K562 (cell line): ENCODE results near the gene POLR3E. TPM values are rescaled to one million over a fixed set of nuclear protein-coding genes. Genes with fewer than 3 reads are reported as not detected.

Experiments used
- DACH1 ChIP-seq: fragments of 450-650 bp; IDR thresholded peaks from 2 replicates; pipeline ENCODE4 v1.6.1; 2018; ENCODE audit not compliant: partially characterized antibody
- FUS ChIP-seq: fragments of 200-400 bp; formaldehyde crosslinking; optimal IDR thresholded peaks from 2 replicates; pipeline ENCODE3; 2017; ENCODE audit warnings: low read depth, low read length
- KDM4B ChIP-seq, 2 experiments: fragments of 450-650 bp in 1 of 2; sonication (generic) in 1 of 2; IDR thresholded peaks; 2 replicates each; pipeline ENCODE4 v1.6.1; 2016 to 2017; ENCODE audit warnings: borderline replicate concordance in 2 of 2, antibody characterized with exemption in 1 of 2, low read depth in 1 of 2, mild to moderate bottlenecking in 1 of 2
- NFE2L1 ChIP-seq: fragments of 450-650 bp; IDR thresholded peaks from 2 replicates; pipeline ENCODE4 v1.6.1; 2016; ENCODE audit warnings: missing genetic modification characterization, low read depth, mild to moderate bottlenecking, missing compliant biosample characterization, moderate library complexity, borderline replicate concordance
- PHF20 ChIP-seq: fragments of 450-650 bp; IDR thresholded peaks from 2 replicates; pipeline ENCODE4 v1.6.1; 2018; ENCODE audit not compliant: partially characterized antibody
- SAP30 ChIP-seq: fragments of 200-600 bp; sonication (generic); IDR thresholded peaks from 2 replicates; pipeline ENCODE4 v1.6.1; 2012; ENCODE audit warnings: borderline replicate concordance, low read depth, mild to moderate bottlenecking, moderate library complexity, low read length, control low read depth, inconsistent platforms; ENCODE audit not compliant: insufficient read depth, poor library complexity, severe bottlenecking
- SIN3A ChIP-seq, 2 experiments: fragments of 150-350 bp in 1 of 2; IDR thresholded peaks; 2 replicates each; pipeline ENCODE4 v1.6.1; 2011 to 2016; ENCODE audit warnings: borderline replicate concordance in 2 of 2, low read depth in 2 of 2, low read length in 2 of 2, mild to moderate bottlenecking in 2 of 2, moderate library complexity in 2 of 2; ENCODE audit not compliant: control insufficient read depth in 1 of 2
- ZNF696 ChIP-seq: fragments of 250-450 bp; sonication (Bioruptor Pico); conservative IDR thresholded peaks from 2 replicates; pipeline ENCODE4 v1.4.0; 2020; ENCODE audit warnings: mild to moderate bottlenecking, moderate library complexity
- polyA plus RNA-seq, 8 experiments: library from polyadenylated mRNA; depleted of rRNA in 4 of 8; stranded (reverse) in 5 of 8; unstranded in 3 of 8; fragments of >200 nt; fragmentation: Nextera tagmentation in 2 of 8; fragmentation: Illumina TruSeq in 1 of 8; extraction: Ambion mirVana in 2 of 8; extraction: Trizol in 1 of 8; gene quantifications; 2 replicates each; pipeline versions ENCODE4 v1.2.1 to v1.2.3, GENCODE V29; 2011 to 2014; ENCODE audit warnings: inconsistent platforms in 1 of 8, missing spikeins in 1 of 8
- total RNA-seq, 7 experiments: library from RNA; depleted of rRNA in 6 of 7; stranded (reverse); fragments of >200 nt in 6 of 7; fragmentation: Illumina TruSeq in 2 of 7; extraction: Trizol in 2 of 7; gene quantifications; 2 replicates each; pipeline versions ENCODE4 v1.2.1 to v1.2.3, GENCODE V29; 2011 to 2021; ENCODE audit warnings: low replicate concordance in 1 of 7
- TF ChIP-seq, protein P1 (sequence below), 3 experiments: fragments of 200-800 bp in 1 of 3; fragments of 250-450 bp in 1 of 3; fragments of 450-650 bp in 1 of 3; sonication (Bioruptor Pico) in 1 of 3; sonication (Bioruptor generic) in 1 of 3; formaldehyde crosslinking in 1 of 3; IDR thresholded peaks; 2 replicates each; pipeline versions ENCODE4 v1.6.1 to v1.8.0; 2016 to 2022; ENCODE audit warnings: mild to moderate bottlenecking in 2 of 3, missing genetic modification characterization in 2 of 3, missing compliant biosample characterization in 1 of 3, moderate library complexity in 1 of 3
- TF ChIP-seq, protein P2 (sequence below): fragments of 250-450 bp; sonication (Bioruptor Pico); IDR thresholded peaks from 2 replicates; pipeline ENCODE4 v1.8.0; 2021; ENCODE audit warnings: borderline replicate concordance, mild to moderate bottlenecking, moderate library complexity; ENCODE audit not compliant: poor library complexity, severe bottlenecking

Gene POLR3E
- total and polyA plus RNA-seq, 9 of the 15 experiments (the other 6 are each of a cell fraction or from before 2014, with no cell fraction given) = 17.7 to 151 (median 82.6) TPM

DNA sequence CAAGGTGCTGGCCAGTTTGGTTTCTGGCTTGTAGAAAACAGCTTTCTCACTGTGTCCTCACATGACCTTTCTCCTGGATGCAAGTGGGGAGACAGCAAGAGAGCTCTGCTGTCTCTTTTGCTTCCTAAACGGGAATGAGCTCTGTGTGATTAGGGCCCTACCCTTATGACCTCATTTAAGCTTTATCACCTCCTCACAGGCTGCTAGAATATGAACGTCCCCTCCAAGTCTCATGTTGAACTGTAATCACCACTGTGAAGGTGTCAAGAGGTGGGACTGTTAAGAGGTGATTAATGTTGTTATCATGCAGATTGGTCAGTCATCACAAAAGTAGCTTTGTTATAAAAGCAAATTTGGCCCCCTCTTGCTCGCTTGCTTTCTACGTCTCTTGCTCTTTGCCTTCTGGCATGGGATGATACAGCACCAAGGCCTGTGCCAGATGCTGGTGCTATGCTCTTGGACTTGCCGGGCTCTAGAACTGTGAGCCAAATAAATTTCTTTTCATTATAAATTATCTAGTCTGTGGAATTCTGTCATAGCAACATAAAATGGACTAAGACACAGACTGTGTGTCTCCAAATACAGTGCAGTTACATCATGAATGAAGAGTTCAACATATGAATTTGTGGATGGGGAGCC is 14.8 kb upstream of the POLR3E start (continued):
- TF ChIP-seq NFE2L1 (tag) (peak; percentile 27; the same call in 1 of the 2 replicates), FUS (no peak), SAP30 (no peak), ZNF696 (CRISPR knock-in tag) (no peak), KDM4B (IDR thresholded peaks at IDR 0.05; ENCODE audit: borderline replicate concordance in 2 of 2, low read depth in 1 of 2) (no peak), SIN3A (IDR thresholded peaks at IDR 0.05; ENCODE audit: borderline replicate concordance in 2 of 2, control insufficient read depth in 1 of 2, low read depth in 2 of 2, low read length in 2 of 2) (no peak), DACH1 (peak; percentile 46), PHF20 (no peak)
- TF ChIP-seq, protein P1, sequence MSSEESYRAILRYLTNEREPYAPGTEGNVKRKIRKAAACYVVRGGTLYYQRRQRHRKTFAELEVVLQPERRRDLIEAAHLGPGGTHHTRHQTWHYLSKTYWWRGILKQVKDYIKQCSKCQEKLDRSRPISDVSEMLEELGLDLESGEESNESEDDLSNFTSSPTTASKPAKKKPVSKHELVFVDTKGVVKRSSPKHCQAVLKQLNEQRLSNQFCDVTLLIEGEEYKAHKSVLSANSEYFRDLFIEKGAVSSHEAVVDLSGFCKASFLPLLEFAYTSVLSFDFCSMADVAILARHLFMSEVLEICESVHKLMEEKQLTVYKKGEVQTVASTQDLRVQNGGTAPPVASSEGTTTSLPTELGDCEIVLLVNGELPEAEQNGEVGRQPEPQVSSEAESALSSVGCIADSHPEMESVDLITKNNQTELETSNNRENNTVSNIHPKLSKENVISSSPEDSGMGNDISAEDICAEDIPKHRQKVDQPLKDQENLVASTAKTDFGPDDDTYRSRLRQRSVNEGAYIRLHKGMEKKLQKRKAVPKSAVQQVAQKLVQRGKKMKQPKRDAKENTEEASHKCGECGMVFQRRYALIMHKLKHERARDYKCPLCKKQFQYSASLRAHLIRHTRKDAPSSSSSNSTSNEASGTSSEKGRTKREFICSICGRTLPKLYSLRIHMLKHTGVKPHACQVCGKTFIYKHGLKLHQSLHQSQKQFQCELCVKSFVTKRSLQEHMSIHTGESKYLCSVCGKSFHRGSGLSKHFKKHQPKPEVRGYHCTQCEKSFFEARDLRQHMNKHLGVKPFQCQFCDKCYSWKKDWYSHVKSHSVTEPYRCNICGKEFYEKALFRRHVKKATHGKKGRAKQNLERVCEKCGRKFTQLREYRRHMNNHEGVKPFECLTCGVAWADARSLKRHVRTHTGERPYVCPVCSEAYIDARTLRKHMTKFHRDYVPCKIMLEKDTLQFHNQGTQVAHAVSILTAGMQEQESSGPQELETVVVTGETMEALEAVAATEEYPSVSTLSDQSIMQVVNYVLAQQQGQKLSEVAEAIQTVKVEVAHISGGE (CRISPR knock-in tag; IDR thresholded peaks at IDR 0.05) = peak in 1 of 3 experiments; percentile 61; a peak in 2 of 6 replicates
- TF ChIP-seq, protein P2, sequence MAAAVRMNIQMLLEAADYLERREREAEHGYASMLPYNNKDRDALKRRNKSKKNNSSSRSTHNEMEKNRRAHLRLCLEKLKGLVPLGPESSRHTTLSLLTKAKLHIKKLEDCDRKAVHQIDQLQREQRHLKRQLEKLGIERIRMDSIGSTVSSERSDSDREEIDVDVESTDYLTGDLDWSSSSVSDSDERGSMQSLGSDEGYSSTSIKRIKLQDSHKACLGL (CRISPR knock-in tag) = peak; percentile 13
